IMR-90 (cell line): ENCODE measurements around the gene CNIH2. TPM values are rescaled to one million over a fixed set of nuclear protein-coding genes. Genes with fewer than 3 reads are reported as not detected.

Experiments used
- ATAC-seq: fragments of 200-7000 bp; cut with Tn5 transposase; 2 replicates; pipeline ENCODE4 v1.9.1; 2020; ENCODE audit warnings: low read depth, mild to moderate bottlenecking, moderate library complexity
- BruUV-seq: library from RNA; stranded (reverse); fragments of 400-500 nt; replicated peaks from 2 replicates; lab custom pipeline; 2021; lab: Mats Ljungman, UMichigan
- CTCF ChIA-PET: fragments of 300-600 bp; formaldehyde crosslinking; extraction: SDS; loops from one replicate; lab custom pipeline; 2021; ENCODE audit warnings: antibody characterized with exemption; lab: Yijun Ruan, JAX
- POLR2A ChIA-PET: fragments of 300-600 bp; sonication (Branson Sonifier 250); formaldehyde crosslinking; loops from one replicate; lab custom pipeline; 2022; ENCODE audit warnings: antibody characterized with exemption; ENCODE audit not compliant: unreplicated experiment; lab: Charles Lee
- DNase-seq: peaks from one replicate; pipeline ENCODE4 v3.0.0; 2013
- H2AFZ ChIP-seq: replicated peaks from 2 replicates; pipeline ENCODE3; 2013; ENCODE audit warnings: low read length, mild to moderate bottlenecking; ENCODE audit not compliant: poor library complexity
- H2AK5ac ChIP-seq: 2 replicates; pipeline ENCODE4 v1.6.1; 2013; ENCODE audit warnings: low read depth, low read length, inconsistent platforms
- H2AK9ac ChIP-seq: replicated peaks from 2 replicates; pipeline ENCODE3; 2013; ENCODE audit warnings: mild to moderate bottlenecking, low read depth, low read length, moderate library complexity; ENCODE audit not compliant: poor library complexity
- H2BK120ac ChIP-seq: 2 replicates; pipeline ENCODE4 v1.6.1; 2013; ENCODE audit warnings: low read depth, low read length, inconsistent platforms
- H2BK15ac ChIP-seq: 3 replicates; pipeline ENCODE4 v1.6.1; 2013; ENCODE audit warnings: low read depth, low read length, inconsistent platforms
- H2BK20ac ChIP-seq: 2 replicates; pipeline ENCODE4 v1.6.1; 2013; ENCODE audit warnings: low read depth, mild to moderate bottlenecking, inconsistent platforms, low read length, moderate library complexity
- H2BK5ac ChIP-seq: 2 replicates; pipeline ENCODE4 v1.6.1; 2013; ENCODE audit warnings: mild to moderate bottlenecking, low read depth, low read length, inconsistent platforms; ENCODE audit not compliant: poor library complexity, severe bottlenecking
- H3K14ac ChIP-seq: replicated peaks from 2 replicates; pipeline ENCODE4 v1.6.1; 2013; ENCODE audit warnings: low read depth, low read length, inconsistent platforms
- H3K18ac ChIP-seq: 2 replicates; pipeline ENCODE4 v1.6.1; 2013; ENCODE audit warnings: low read depth, low read length, control low read depth
- H3K23ac ChIP-seq: 2 replicates; pipeline ENCODE4 v1.6.1; 2013; ENCODE audit warnings: low read depth, low read length, inconsistent platforms
- H3K27ac ChIP-seq: 2 replicates; pipeline ENCODE4 v1.5.1; 2013; ENCODE audit warnings: mild to moderate bottlenecking, control low read depth, low read length; ENCODE audit not compliant: insufficient read depth
- H3K27me3 ChIP-seq: 2 replicates; pipeline ENCODE4 v1.6.1; 2013; ENCODE audit warnings: low read length; ENCODE audit not compliant: control insufficient read depth, insufficient read depth
- H3K36me3 ChIP-seq: 2 replicates; pipeline ENCODE4 v1.6.1; 2013; ENCODE audit warnings: low read length, mixed read lengths; ENCODE audit not compliant: control insufficient read depth, insufficient read depth
- H3K4ac ChIP-seq: 2 replicates; pipeline ENCODE4 v1.6.1; 2013; ENCODE audit warnings: low read depth, low read length, inconsistent platforms
- H3K4me1 ChIP-seq: 2 replicates; pipeline ENCODE4 v1.6.1; 2013; ENCODE audit warnings: low read length, mixed read lengths; ENCODE audit not compliant: control insufficient read depth, insufficient read depth
- H3K4me2 ChIP-seq: 2 replicates; pipeline ENCODE4 v1.6.1; 2013; ENCODE audit warnings: low read depth, mild to moderate bottlenecking, control low read depth, low read length, moderate library complexity
- H3K4me3 ChIP-seq: 2 replicates; pipeline ENCODE4 v1.5.1; 2013; ENCODE audit warnings: low read depth, mild to moderate bottlenecking, control low read depth, low read length, moderate library complexity; ENCODE audit not compliant: insufficient read depth
- H3K56ac ChIP-seq: 2 replicates; pipeline ENCODE4 v1.6.1; 2013; ENCODE audit warnings: low read length, inconsistent platforms; ENCODE audit not compliant: insufficient read depth; ENCODE audit errors: extremely low read depth
- H3K79me1 ChIP-seq, 2 experiments: 2 replicates each; pipeline ENCODE4 v1.6.1; 2013; ENCODE audit warnings: low read length in 2 of 2, inconsistent platforms in 1 of 2, low read depth in 1 of 2
- H3K9ac ChIP-seq: 2 replicates; pipeline ENCODE4 v1.6.1; 2013; ENCODE audit warnings: low read depth, low read length, control low read depth
- H3K9me1 ChIP-seq: 2 replicates; pipeline ENCODE4 v1.6.1; 2013; ENCODE audit warnings: low read length, inconsistent platforms; ENCODE audit not compliant: insufficient read depth
- H3K9me3 ChIP-seq: 2 replicates; pipeline ENCODE4 v1.6.1; 2013; ENCODE audit warnings: low read length; ENCODE audit not compliant: control insufficient read depth, insufficient read depth
- H4K20me1 ChIP-seq: 2 replicates; pipeline ENCODE4 v1.6.1; 2013; ENCODE audit warnings: low read length, inconsistent platforms; ENCODE audit not compliant: insufficient read depth
- H4K5ac ChIP-seq: 2 replicates; pipeline ENCODE4 v1.6.1; 2013; ENCODE audit warnings: mild to moderate bottlenecking, low read depth, low read length, control low read depth
- H4K8ac ChIP-seq, 2 experiments: 2 replicates each; pipeline ENCODE4 v1.6.1; 2013; ENCODE audit warnings: low read depth in 2 of 2, low read length in 2 of 2, control low read depth in 1 of 2, inconsistent platforms in 1 of 2
- H4K91ac ChIP-seq: 2 replicates; pipeline ENCODE4 v1.6.1; 2013; ENCODE audit warnings: low read depth, low read length, inconsistent platforms; ENCODE audit not compliant: insufficient read depth
- BHLHE40 ChIP-seq: fragments of 150-350 bp; IDR thresholded peaks from 2 replicates; pipeline ENCODE4 v1.6.1; 2016; ENCODE audit warnings: mild to moderate bottlenecking, low read depth, low read length
- CEBPB ChIP-seq: IDR thresholded peaks from 2 replicates; pipeline ENCODE4 v1.6.1; 2012; ENCODE audit warnings: low read depth, low read length, improper control_type of control experiment
- CHD1 ChIP-seq: IDR thresholded peaks from 2 replicates; pipeline ENCODE4 v1.6.1; 2012; ENCODE audit warnings: low read depth, low read length, improper control_type of control experiment
- CTCF ChIP-seq: conservative IDR thresholded peaks from 2 replicates; pipeline ENCODE4 v1.5.1; 2012; ENCODE audit warnings: mild to moderate bottlenecking, low read depth, low read length, improper control_type of control experiment
- ELK1 ChIP-seq: fragments of 150-350 bp; IDR thresholded peaks from 2 replicates; pipeline ENCODE4 v1.6.1; 2016; ENCODE audit warnings: low read depth, mild to moderate bottlenecking, low read length, moderate library complexity, borderline replicate concordance
- FOS ChIP-seq: fragments of 150-350 bp; IDR thresholded peaks from 2 replicates; pipeline ENCODE4 v1.6.1; 2016; ENCODE audit warnings: low read depth, low read length
- MAFK ChIP-seq: IDR thresholded peaks from 2 replicates; pipeline ENCODE4 v1.6.1; 2012; ENCODE audit warnings: low read depth, low read length, improper control_type of control experiment
- MAZ ChIP-seq: IDR thresholded peaks from 2 replicates; pipeline ENCODE4 v1.6.1; 2012; ENCODE audit warnings: low read depth, mild to moderate bottlenecking, low read length, improper control_type of control experiment, moderate library complexity, borderline replicate concordance
- MXI1 ChIP-seq: IDR thresholded peaks from 2 replicates; pipeline ENCODE4 v1.6.1; 2012; ENCODE audit warnings: low read depth, mild to moderate bottlenecking, low read length, moderate library complexity, borderline replicate concordance
- NFE2L2 ChIP-seq: fragments of 150-350 bp; IDR thresholded peaks from 2 replicates; pipeline ENCODE4 v1.6.1; 2016; ENCODE audit warnings: low read depth, mild to moderate bottlenecking, low read length
- POLR2A ChIP-seq: IDR thresholded peaks from 2 replicates; pipeline ENCODE4 v1.6.1; 2012; ENCODE audit warnings: mild to moderate bottlenecking, low read depth, low read length
- RAD21 ChIP-seq: IDR thresholded peaks from 2 replicates; pipeline ENCODE4 v1.6.1; 2012; ENCODE audit warnings: low read length, improper control_type of control experiment
- RCOR1 ChIP-seq: IDR thresholded peaks from 2 replicates; pipeline ENCODE4 v1.6.1; 2012; ENCODE audit warnings: mild to moderate bottlenecking, low read length, improper control_type of control experiment; ENCODE audit not compliant: insufficient replicate concordance
- RFX5 ChIP-seq: IDR thresholded peaks from 2 replicates; pipeline ENCODE4 v1.8.0; 2012; ENCODE audit warnings: low read depth, mild to moderate bottlenecking, low read length, moderate library complexity
- SMC3 ChIP-seq: fragments of 150-350 bp; IDR thresholded peaks from 2 replicates; pipeline ENCODE4 v1.6.1; 2016; ENCODE audit warnings: low read depth, mild to moderate bottlenecking, antibody characterized with exemption, low read length, moderate library complexity
- USF2 ChIP-seq: fragments of 150-350 bp; IDR thresholded peaks from 2 replicates; pipeline ENCODE4 v1.6.1; 2017; ENCODE audit warnings: mild to moderate bottlenecking, antibody characterized with exemption, low read length, low read depth
- WGBS, 2 experiments: methylation state at CpG; one replicate each; pipeline versions ENCODE4 v1.1.5 to v1.1.7; 2013; ENCODE audit warnings: missing lambda C conversion rate in 2 of 2; ENCODE audit not compliant: insufficient read length in 1 of 2; ENCODE audit errors: extremely low coverage in 2 of 2; 5-methylcytosine and 5-hydroxymethylcytosine counted together
- dilution Hi-C: fragments of 300-500 bp; cut with HindIII; formaldehyde crosslinking; loops from one replicate; pipeline ENCODE4 v1.14.3; 2018; ENCODE audit warnings: low sequenced_read_pairs; ENCODE audit not compliant: unreplicated experiment
- in situ Hi-C: fragments of 300-500 bp; cut with MboI; formaldehyde crosslinking; loops from 3 replicates; pipeline ENCODE4 v1.14.3; 2019; ENCODE audit warnings: low sequenced_read_pairs, inconsistent platforms, mixed read lengths
- intact Hi-C: fragments of 100-400 bp; cut with micrococcal nuclease; formaldehyde crosslinking; loops from 2 replicates; pipeline ENCODE4 v1.10.0; 2022
- polyA plus RNA-seq, 3 experiments: library from polyadenylated mRNA; depleted of rRNA; stranded (reverse); fragments of >200 nt; gene quantifications; 2 replicates each; pipeline ENCODE4 v1.2.3, GENCODE V29; 2012; ENCODE audit warnings: low replicate concordance in 1 of 3
- total RNA-seq: library from RNA; depleted of rRNA; stranded (reverse); fragments of >200 nt; gene quantifications from 2 replicates; pipeline ENCODE4 v1.2.3, GENCODE V29; 2012

The CNIH2 gene
- total and polyA plus RNA-seq, 2 of the 4 experiments (the other 2 are of a cell fraction), result 0.54 to 3.4 TPM

- H3K9me1 ChIP-seq, result no peaks in the 10 kb centered on the region; the same call in 1 of the 2 replicates
- H2BK20ac ChIP-seq, result no peak overlapping the region
- no peak overlapping the region for H2AK5ac ChIP-seq
- no peak overlapping the region for H2AFZ ChIP-seq
- WGBS, 2 experiments, result 86% methylated on average over 8 of the region's 16 CpGs; no CpG with 5 or more reads in 1 of the 2 experiments
- no peak for TF ChIP-seq FOS
- TF ChIP-seq SMC3, result no peak
- TF ChIP-seq BHLHE40, result no peak
- TF ChIP-seq MAZ, result no peak
- no peak for TF ChIP-seq POLR2A
- no peak for TF ChIP-seq RCOR1
- TF ChIP-seq ELK1, result no peak
- no peak for TF ChIP-seq RAD21
- TF ChIP-seq CHD1, result no peak
- TF ChIP-seq USF2, result no peak
- no peak for TF ChIP-seq MAFK
- TF ChIP-seq CTCF, result no peak
- no peak for TF ChIP-seq CEBPB
- TF ChIP-seq MXI1, result no peak
- no peak for TF ChIP-seq RFX5
- no peak for TF ChIP-seq NFE2L2
- ChIA-PET POLR2A (no interaction called here), CTCF (no interaction called here)
- peaks cover 50% of the 10 kb centered on the region for H3K36me3 ChIP-seq
- H4K91ac ChIP-seq, result no peak overlapping the region
- H3K4ac ChIP-seq, result no peak overlapping the region
- no peaks in the 10 kb centered on the region for H3K27me3 ChIP-seq
- no peak overlapping the region for H3K9ac ChIP-seq
- no peak overlapping the region for H4K8ac ChIP-seq
- H2BK15ac ChIP-seq, result no peak overlapping the region
- no peak for DNase-seq
- no TSS peak for BruUV-seq
- H3K14ac ChIP-seq, result no peak overlapping the region
- no peak overlapping the region for H2BK5ac ChIP-seq
- no peak for ATAC-seq
- no peak overlapping the region for H3K27ac ChIP-seq
- no peak overlapping the region for H3K56ac ChIP-seq
- peaks cover 28 to 54% of the 10 kb centered on the region in 2 experiments for H3K79me1 ChIP-seq
- no peak overlapping the region for H2BK120ac ChIP-seq
- no peak overlapping the region for H2AK9ac ChIP-seq
- no peak overlapping the region for H3K18ac ChIP-seq
- no peak overlapping the region for H3K23ac ChIP-seq
- H3K9me3 ChIP-seq, result no peaks in the 10 kb centered on the region
- dilution Hi-C loops, result no loop called here
- H3K4me3 ChIP-seq, result no peak overlapping the region
- H4K5ac ChIP-seq, result no peak overlapping the region
- in situ Hi-C loops, result no loop called here
- peaks cover 19% of the 10 kb centered on the region for H4K20me1 ChIP-seq
- intact Hi-C loops, result no loop called here
- H3K4me1 ChIP-seq, result peaks cover 9% of the 10 kb centered on the region; the same call in 1 of the 2 replicates
- no peak overlapping the region for H3K4me2 ChIP-seq
Measured at GRCh38 chr11:66261578-66261977, 16.4 kb upstream of the CNIH2 start.
